Thyroid gland (tissue), 4 donors: ENCODE results near the gene CCDC15.

ENCODE experiments used
- POLR2A ChIP-seq, 2 donors: fragments of 450-650 bp; IDR thresholded peaks; one replicate each; pipeline ENCODE4 v1.6.1; 2017; ENCODE audit warnings: antibody characterized with exemption in 2 of 2, mild to moderate bottlenecking in 2 of 2, moderate library complexity in 1 of 2
- TF ChIP-seq, protein P1 (sequence below), 6 experiments: fragments of 200-600 bp in 3 of 6; fragments of 450-650 bp in 3 of 6; sonication (generic) in 3 of 6; IDR thresholded peaks; one replicate each; pipeline ENCODE4 v1.5.1; 2016 to 2019; ENCODE audit warnings: antibody characterized with exemption in 6 of 6, mild to moderate bottlenecking in 2 of 6, inconsistent platforms in 1 of 6, moderate library complexity in 1 of 6

- TF ChIP-seq, protein P1, sequence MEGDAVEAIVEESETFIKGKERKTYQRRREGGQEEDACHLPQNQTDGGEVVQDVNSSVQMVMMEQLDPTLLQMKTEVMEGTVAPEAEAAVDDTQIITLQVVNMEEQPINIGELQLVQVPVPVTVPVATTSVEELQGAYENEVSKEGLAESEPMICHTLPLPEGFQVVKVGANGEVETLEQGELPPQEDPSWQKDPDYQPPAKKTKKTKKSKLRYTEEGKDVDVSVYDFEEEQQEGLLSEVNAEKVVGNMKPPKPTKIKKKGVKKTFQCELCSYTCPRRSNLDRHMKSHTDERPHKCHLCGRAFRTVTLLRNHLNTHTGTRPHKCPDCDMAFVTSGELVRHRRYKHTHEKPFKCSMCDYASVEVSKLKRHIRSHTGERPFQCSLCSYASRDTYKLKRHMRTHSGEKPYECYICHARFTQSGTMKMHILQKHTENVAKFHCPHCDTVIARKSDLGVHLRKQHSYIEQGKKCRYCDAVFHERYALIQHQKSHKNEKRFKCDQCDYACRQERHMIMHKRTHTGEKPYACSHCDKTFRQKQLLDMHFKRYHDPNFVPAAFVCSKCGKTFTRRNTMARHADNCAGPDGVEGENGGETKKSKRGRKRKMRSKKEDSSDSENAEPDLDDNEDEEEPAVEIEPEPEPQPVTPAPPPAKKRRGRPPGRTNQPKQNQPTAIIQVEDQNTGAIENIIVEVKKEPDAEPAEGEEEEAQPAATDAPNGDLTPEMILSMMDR (IDR thresholded peaks at IDR 0.05), result no peak
- no peak for TF ChIP-seq POLR2A (IDR thresholded peaks at IDR 0.05)
These were observed 62.4 kb downstream of the CCDC15 start for GRCh38 chr11:125016413-125016812.
